ENCODE measurements around the gene C9orf153. TPM values are rescaled to one million over a fixed set of nuclear protein-coding genes. Genes with fewer than 3 reads are reported as not detected.

Gene C9orf153
- total and polyA plus RNA-seq, 2 donors (not counting 1 experiment from before 2014, with no cell fraction given) = 0.67 TPM; not detected in 1

DNA sequence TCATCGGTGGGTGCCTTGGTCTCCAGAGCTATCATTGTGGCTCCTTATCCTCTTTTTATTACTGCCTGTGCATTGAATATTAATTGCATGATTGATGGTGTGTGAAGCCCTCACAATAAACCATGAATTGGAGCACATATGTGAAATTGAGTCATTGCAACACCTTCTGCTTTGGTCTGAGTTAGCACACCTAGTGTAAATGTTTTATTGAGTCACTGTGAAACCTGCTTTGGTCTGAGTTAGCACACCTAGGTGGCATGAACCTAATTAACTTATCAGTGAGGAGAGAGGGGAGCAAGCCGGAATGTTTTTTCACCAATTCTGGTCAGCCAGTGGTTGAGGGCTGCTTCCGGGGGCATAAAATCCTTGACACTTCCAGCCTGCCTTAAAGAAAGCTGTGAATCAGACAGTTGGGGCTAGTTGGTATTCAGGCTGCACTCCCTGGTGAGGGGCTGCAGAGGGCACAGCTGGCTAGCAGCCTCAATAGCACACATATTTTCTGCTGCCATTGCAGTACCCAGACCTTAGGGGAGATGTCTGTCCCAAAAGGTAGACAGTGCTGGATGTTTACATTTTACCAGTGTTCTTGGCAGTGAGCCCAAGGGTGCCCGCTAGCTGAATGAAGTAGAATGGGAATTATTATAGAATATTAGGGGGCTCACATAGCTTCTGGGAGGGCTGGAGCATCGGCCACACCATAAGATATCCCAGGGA is 83.6 kb downstream of the C9orf153 start:
- 100% methylated on average over 3 of the region's 5 CpGs for WGBS (ENCODE audit: insufficient coverage)
- no peaks in the 10 kb centered on the region for H3K4me1 Mint-ChIP-seq
- Histone ChIP-seq H3K9ac (ENCODE audit: low read length) (no peak overlapping the region), H4K20me1 (ENCODE audit: control insufficient read depth, insufficient read depth, low read length, poor library complexity, severe bottlenecking) (no peaks in the 10 kb centered on the region), H3K27me3 (replicated peaks in 1 of 4; ENCODE audit: control extremely low read depth in 1 of 4, control insufficient read depth in 3 of 4, insufficient read depth in 4 of 4, low read length in 3 of 4) (peaks cover 0 to 2% (median 0%) of the 10 kb centered on the region in 4 experiments), H2AFZ (ENCODE audit: insufficient read depth, low read depth, low read length, poor library complexity, severe bottlenecking) (no peak overlapping the region), H3K36me3 (replicated peaks in 1 of 2; ENCODE audit: control extremely low read depth in 1 of 2, control insufficient read depth in 1 of 2, extremely low read depth in 1 of 2, insufficient read depth in 2 of 2, low read length in 1 of 2) (no peaks in the 10 kb centered on the region), H3K4me2 (replicated peaks; ENCODE audit: low read depth, low read length, poor library complexity, severe bottlenecking) (no peak overlapping the region), H3K27ac (ENCODE audit: low read length in 2 of 2) (no peak overlapping the region), H3K79me2 (ENCODE audit: control insufficient read depth, insufficient read depth, low read length) (no peaks in the 10 kb centered on the region), H3K9me3 (ENCODE audit: control extremely low read depth in 1 of 3, control insufficient read depth in 2 of 3, insufficient read depth in 1 of 3, low read length in 2 of 3) (no peaks in the 10 kb centered on the region), H3K4me1 (ENCODE audit: control insufficient read depth in 2 of 2, insufficient read depth in 2 of 2, low read length in 2 of 2) (no peaks in the 10 kb centered on the region), H3K4me3 (ENCODE audit: control extremely low read depth in 1 of 5, extremely low read depth in 1 of 5, insufficient read depth in 1 of 5, low read depth in 2 of 5, low read length in 4 of 5) (no peak overlapping the region)
- H3K9me3 Mint-ChIP-seq (ENCODE audit: insufficient read depth) = peaks cover 2% of the 10 kb centered on the region
- CTCF ChIA-PET = no interaction called here
- POLR2A ChIA-PET = no interaction called here
- TF ChIP-seq EZH2 (IDR thresholded peaks at IDR 0.05; ENCODE audit: borderline replicate concordance, insufficient read depth, low read depth, low read length, poor library complexity, severe bottlenecking) = no peak
- TF ChIP-seq, protein P1, sequence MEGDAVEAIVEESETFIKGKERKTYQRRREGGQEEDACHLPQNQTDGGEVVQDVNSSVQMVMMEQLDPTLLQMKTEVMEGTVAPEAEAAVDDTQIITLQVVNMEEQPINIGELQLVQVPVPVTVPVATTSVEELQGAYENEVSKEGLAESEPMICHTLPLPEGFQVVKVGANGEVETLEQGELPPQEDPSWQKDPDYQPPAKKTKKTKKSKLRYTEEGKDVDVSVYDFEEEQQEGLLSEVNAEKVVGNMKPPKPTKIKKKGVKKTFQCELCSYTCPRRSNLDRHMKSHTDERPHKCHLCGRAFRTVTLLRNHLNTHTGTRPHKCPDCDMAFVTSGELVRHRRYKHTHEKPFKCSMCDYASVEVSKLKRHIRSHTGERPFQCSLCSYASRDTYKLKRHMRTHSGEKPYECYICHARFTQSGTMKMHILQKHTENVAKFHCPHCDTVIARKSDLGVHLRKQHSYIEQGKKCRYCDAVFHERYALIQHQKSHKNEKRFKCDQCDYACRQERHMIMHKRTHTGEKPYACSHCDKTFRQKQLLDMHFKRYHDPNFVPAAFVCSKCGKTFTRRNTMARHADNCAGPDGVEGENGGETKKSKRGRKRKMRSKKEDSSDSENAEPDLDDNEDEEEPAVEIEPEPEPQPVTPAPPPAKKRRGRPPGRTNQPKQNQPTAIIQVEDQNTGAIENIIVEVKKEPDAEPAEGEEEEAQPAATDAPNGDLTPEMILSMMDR (IDR thresholded peaks at IDR 0.05) = no peak
- H3K27ac Mint-ChIP-seq = no peak overlapping the region
- intact Hi-C loops (cut with micrococcal nuclease) = no loop called here
- H3K4me3 Mint-ChIP-seq = no peak overlapping the region
- no peak for ATAC-seq (ENCODE audit: low read depth)
- H3K27me3 Mint-ChIP-seq = peaks cover 13% of the 10 kb centered on the region
- no peak for DNase-seq

DNA sequence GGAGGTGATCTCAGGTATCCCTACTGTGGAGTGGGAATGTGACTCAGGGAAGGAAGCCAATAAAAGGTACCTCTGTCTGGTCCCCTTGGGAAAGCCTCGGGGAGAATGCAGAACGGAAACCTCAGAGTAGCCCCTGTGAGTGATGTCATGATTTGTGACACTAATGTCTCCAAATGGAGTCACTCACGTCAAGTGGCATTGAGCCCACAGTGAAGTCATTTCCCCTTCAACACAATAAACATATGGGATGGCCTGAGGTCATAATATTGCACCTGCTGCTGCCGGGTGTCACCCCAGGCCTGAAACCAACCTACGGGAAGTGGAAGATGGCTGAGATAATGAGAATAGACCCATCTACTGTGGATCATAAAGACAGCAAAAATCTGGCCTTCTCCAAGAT is 84.2 kb downstream of the C9orf153 start:
- Mint-ChIP-seq H3K27me3 (peaks cover 12% of the 10 kb centered on the region), H3K4me3 (no peak overlapping the region), H3K27ac (no peak overlapping the region), H3K9me3 (ENCODE audit: insufficient read depth) (peaks cover 2% of the 10 kb centered on the region), H3K4me1 (no peaks in the 10 kb centered on the region)
- no peaks in the 10 kb centered on the region for H3K4me1 ChIP-seq (ENCODE audit: control insufficient read depth in 2 of 2, insufficient read depth in 2 of 2, low read length in 2 of 2)
- POLR2A ChIA-PET = no interaction called here
- H3K9me3 ChIP-seq (ENCODE audit: control extremely low read depth in 1 of 3, control insufficient read depth in 2 of 3, insufficient read depth in 1 of 3, low read length in 2 of 3) = no peaks in the 10 kb centered on the region
- H2AFZ ChIP-seq (ENCODE audit: insufficient read depth, low read depth, low read length, poor library complexity, severe bottlenecking) = no peak overlapping the region
- no peaks in the 10 kb centered on the region for H4K20me1 ChIP-seq (ENCODE audit: control insufficient read depth, insufficient read depth, low read length, poor library complexity, severe bottlenecking)
- ATAC-seq (ENCODE audit: low read depth) (no peak), DNase-seq (no peak)
- 67% methylated on average over 2 of the region's 5 CpGs for WGBS (ENCODE audit: insufficient coverage)
- intact Hi-C loops (cut with micrococcal nuclease) = no loop called here
- H3K27me3 ChIP-seq (replicated peaks in 1 of 4; ENCODE audit: control extremely low read depth in 1 of 4, control insufficient read depth in 3 of 4, insufficient read depth in 4 of 4, low read length in 3 of 4) = peaks cover 0 to 2% (median 0%) of the 10 kb centered on the region in 4 experiments
- no peak overlapping the region for H3K27ac ChIP-seq (ENCODE audit: low read length in 2 of 2)
- CTCF ChIA-PET = no interaction called here
- H3K79me2 ChIP-seq (ENCODE audit: control insufficient read depth, insufficient read depth, low read length) = no peaks in the 10 kb centered on the region
- H3K4me3 ChIP-seq (ENCODE audit: control extremely low read depth in 1 of 5, extremely low read depth in 1 of 5, insufficient read depth in 1 of 5, low read depth in 2 of 5, low read length in 4 of 5) = no peak overlapping the region
- TF ChIP-seq EZH2 (IDR thresholded peaks at IDR 0.05; ENCODE audit: borderline replicate concordance, insufficient read depth, low read depth, low read length, poor library complexity, severe bottlenecking) = no peak
- TF ChIP-seq, protein P1 (IDR thresholded peaks at IDR 0.05) = no peak
- H3K4me2 ChIP-seq (replicated peaks; ENCODE audit: low read depth, low read length, poor library complexity, severe bottlenecking) = no peak overlapping the region
- H3K36me3 ChIP-seq (replicated peaks in 1 of 2; ENCODE audit: control extremely low read depth in 1 of 2, control insufficient read depth in 1 of 2, extremely low read depth in 1 of 2, insufficient read depth in 2 of 2, low read length in 1 of 2) = no peaks in the 10 kb centered on the region
- no peak overlapping the region for H3K9ac ChIP-seq (ENCODE audit: low read length)
